Stomach (tissue), 4 donors: ENCODE data around the gene EFEMP1.

Source experiments
- CTCF ChIP-seq, 7 experiments: fragments of 450-650 bp in 4 of 7; fragments of 200-600 bp in 3 of 7; sonication (generic) in 3 of 7; IDR thresholded peaks; one replicate each; pipeline ENCODE4 v1.5.1; 2016 to 2019; ENCODE audit warnings: antibody characterized with exemption in 7 of 7, control low read depth in 2 of 7, mild to moderate bottlenecking in 1 of 7
- POLR2A ChIP-seq, 4 donors: fragments of 450-650 bp; IDR thresholded peaks; one replicate each; pipeline ENCODE4 v1.6.1; 2016; ENCODE audit warnings: antibody characterized with exemption in 4 of 4, control low read depth in 2 of 4, mild to moderate bottlenecking in 1 of 4, moderate library complexity in 1 of 4
- POLR2AphosphoS5 ChIP-seq, 3 donors: sonication (generic); formaldehyde crosslinking; IDR thresholded peaks; one replicate each; pipeline ENCODE4 v1.6.1; 2016; ENCODE audit warnings: antibody characterized with exemption in 3 of 3

DNA sequence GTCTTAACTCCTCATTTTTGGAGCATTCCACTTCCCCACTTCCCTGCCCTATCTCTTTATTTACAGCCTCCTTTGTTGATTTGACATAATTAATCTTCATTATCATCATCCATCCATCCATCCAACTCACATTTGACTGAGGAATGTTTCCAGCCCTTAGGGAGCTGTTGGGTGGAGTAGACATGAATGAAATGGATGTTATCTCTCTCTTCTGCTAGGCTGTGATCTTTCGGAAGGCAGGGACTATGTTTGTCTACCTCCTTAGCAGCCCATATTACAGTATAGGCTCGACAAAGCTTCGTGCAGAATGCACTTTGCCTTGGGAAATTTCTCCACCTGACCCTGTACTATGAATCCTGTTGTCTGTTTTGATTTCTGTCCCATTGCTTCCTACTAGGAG is 7.7 kb upstream of the EFEMP1 start:
- no peak for TF ChIP-seq POLR2A (IDR thresholded peaks at IDR 0.05)
- TF ChIP-seq CTCF (IDR thresholded peaks at IDR 0.05) = no peak
- no peak for TF ChIP-seq POLR2AphosphoS5 (IDR thresholded peaks at IDR 0.05)
